ENCODE measurements around the gene STX1B.

- TF ChIP-seq CTCF (IDR thresholded peaks at IDR 0.05): no peak
- no peak for TF ChIP-seq POLR2AphosphoS5 (IDR thresholded peaks at IDR 0.05)
These were observed 36.1 kb downstream of the STX1B start for GRCh38 chr16:30974348-30974747.

All from breast epithelium (tissue), 3 donors.